ENCODE results near the gene SOBP. TPM values are rescaled to one million over a fixed set of nuclear protein-coding genes. Genes with fewer than 3 reads are reported as not detected.
"Not testable (repeated sequence)": the region's sequence is repeated elsewhere in the genome, so short reads cannot be mapped to it uniquely, and the experiment has no call there.

Gene SOBP
- polyA plus RNA-seq, 4 donors, result 10.4 to 17.6 (median 14.2) TPM

DNA sequence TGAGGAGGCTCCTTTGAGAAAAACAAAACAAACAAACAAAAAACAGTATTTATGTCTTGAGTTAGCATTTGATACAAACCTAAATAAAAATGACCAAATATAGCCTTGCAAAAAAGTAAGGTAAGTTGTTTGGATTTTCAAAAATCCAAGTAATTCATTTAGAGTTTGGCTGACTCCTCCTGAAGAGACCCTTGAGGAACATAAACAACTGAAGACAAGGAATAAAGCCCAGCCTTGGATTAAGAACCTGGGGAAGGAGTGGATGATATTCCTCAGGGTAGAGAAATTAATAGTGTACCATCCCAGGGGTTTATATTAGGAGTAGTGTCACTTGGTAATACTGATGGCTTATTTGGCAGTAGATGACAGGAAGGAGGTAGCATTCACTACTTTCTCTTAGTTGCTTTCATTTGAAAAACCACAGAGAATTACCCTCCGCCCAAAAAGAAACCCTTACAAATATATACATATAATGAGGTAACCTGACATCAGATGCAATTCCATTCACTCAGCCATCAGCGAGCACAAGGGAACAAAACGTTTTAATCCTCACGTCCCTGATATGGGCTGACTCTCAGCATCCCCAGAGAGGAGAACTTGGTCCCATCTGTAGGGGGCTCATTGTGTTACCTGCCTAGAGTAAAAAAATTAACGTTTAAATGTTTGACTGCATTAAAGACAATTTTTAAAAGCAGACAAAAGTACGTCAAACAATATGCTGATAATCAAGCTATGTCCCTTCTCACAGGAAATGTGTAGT is 57.0 kb downstream of the SOBP start:
- DNase-seq (ENCODE audit: low read depth in 4 of 4, low spot score in 2 of 4), result no peak

GRCh38 chr6:107547451-107547840 is 57.5 kb downstream of the SOBP start:
- no peak for DNase-seq (ENCODE audit: low read depth in 4 of 4, low spot score in 2 of 4)

GRCh38 chr6:107550241-107550840 is 60.4 kb downstream of the SOBP start:
- no peak for DNase-seq (ENCODE audit: low read depth in 4 of 4, low spot score in 2 of 4)

GRCh38 chr6:107550906-107551305 is 61.0 kb downstream of the SOBP start:
- no peak for DNase-seq (ENCODE audit: low read depth in 4 of 4, low spot score in 2 of 4)

DNA sequence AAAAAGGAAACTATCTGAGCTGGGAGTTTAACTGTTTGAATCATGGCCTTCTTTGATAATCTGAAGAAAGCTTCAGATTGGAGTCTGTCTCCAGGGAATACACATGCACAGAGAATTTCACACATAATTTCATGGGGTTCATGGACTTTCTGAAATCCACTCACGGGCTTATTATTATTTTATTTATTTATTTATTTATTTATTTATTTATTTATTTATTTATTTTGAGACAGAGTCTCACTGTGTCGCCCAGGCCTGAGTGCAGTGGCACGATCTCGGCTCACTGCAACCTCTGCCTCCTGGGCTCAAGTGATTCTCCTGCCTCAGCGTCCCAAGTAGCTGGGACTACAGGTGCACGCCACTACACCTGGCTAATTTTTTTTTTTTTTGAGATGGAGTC is 63.2 kb downstream of the SOBP start:
- DNase-seq (ENCODE audit: low read depth in 4 of 4, low spot score in 2 of 4), result not testable (repeated sequence)

GRCh38 chr6:107554326-107554725 is 64.4 kb downstream of the SOBP start:
- DNase-seq (ENCODE audit: low read depth in 4 of 4, low spot score in 2 of 4), result no peak

DNA sequence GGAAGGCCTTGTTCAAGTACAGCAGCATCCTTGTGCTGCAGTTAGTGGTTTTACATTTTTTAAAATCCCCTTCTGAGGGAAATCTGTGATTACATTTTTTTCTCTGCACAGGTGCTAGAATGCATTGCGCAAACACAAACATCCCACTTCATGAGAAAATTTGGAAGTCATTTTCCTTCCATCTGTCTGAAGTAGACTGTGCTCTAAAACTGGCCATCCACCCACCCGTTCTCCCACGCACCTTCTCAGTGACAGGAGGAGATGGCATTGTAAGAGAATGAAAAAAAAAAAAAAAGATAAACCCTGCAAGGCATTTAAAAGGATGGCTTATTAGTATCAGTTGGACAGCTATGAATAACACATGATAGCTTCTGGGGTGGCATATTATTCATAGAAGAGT is 65.0 kb downstream of the SOBP start:
- DNase-seq (ENCODE audit: low read depth in 4 of 4, low spot score in 2 of 4), result no peak

DNA sequence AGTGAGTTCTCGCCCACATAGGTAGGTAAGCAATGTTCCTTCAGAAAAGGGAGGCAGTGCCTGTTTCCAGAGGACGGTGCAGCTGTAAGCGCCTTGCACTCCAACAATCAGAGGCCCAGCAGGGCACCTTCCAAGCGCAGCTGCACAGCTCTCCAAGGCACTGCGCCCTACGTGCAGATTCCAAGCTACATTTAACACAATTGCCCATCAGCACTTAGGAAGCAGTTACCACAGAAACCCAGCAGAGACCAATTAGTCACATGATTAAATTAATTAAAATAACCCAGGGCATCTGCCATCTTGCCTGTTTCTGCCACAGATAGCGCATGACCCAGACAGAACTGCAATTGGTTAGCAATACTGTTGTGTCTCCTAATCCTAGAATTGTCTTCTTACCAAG is 65.5 kb downstream of the SOBP start:
- no peak for DNase-seq (ENCODE audit: low read depth in 4 of 4, low spot score in 2 of 4)

DNA sequence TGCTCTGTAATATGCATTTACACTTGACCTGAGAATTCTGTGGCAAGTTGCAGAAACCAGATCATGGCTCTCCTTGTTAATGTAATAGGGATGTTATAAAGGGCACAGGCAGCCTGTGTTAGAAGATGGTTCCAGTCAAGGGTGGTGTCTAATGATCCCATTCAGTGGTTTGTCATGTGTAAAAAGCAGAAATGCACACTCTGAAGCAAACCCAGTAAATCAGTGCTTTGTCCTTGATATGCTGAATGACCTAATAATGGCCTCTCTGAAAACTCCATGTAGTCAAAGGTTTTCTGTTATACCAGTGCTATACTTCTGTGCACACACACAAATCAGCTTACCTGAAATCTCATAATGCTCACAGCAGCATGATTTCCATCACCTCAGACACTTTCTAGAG is 66.2 kb downstream of the SOBP start:
- no peak for DNase-seq (ENCODE audit: low read depth in 4 of 4, low spot score in 2 of 4)

- DNase-seq (ENCODE audit: low read depth in 4 of 4, low spot score in 2 of 4), result no peak
Observed at GRCh38 chr6:107557698-107558097, 67.8 kb downstream of the SOBP start.

DNA sequence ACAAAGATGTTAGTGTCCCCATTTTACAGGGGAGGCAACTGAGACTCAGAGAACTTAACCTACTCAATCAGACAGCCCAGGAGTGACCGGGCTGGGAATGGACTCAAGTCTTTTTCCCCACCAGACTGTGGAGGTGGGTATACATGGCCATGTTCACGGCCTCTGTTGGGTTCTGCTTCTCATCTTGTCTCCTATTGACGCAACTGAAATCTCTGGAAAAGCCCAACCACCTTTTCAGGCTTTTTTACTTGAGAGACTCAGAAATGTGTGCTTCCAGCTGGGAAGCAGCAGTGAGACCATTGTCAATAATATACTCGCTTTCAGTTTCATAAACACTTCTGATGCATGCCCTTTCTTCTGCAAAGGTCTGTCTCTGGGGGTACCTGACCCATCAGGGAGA is 70.7 kb downstream of the SOBP start:
- DNase-seq (ENCODE audit: low read depth in 4 of 4, low spot score in 2 of 4), result no peak

DNA sequence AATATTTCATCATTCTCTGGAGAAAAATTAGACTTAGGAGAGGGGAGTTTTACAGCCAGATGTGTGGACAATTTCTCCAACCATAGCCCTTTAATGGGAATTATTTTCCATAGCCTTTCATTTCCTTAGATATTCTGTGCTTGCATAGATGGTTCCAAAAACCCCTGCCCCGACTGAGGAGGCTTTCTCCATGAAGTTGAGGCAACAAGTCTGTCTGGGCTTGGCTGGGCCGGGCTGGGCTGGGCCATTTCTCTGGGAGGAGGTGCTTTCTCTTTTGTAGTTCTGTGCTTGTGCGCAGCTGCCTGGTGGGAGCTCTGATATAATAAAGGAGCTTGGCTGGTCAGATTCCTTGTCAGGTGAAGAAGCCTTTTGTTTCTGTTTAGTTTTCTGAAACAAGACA is 71.4 kb downstream of the SOBP start:
- DNase-seq (ENCODE audit: low read depth in 4 of 4, low spot score in 2 of 4), result no peak

DNA sequence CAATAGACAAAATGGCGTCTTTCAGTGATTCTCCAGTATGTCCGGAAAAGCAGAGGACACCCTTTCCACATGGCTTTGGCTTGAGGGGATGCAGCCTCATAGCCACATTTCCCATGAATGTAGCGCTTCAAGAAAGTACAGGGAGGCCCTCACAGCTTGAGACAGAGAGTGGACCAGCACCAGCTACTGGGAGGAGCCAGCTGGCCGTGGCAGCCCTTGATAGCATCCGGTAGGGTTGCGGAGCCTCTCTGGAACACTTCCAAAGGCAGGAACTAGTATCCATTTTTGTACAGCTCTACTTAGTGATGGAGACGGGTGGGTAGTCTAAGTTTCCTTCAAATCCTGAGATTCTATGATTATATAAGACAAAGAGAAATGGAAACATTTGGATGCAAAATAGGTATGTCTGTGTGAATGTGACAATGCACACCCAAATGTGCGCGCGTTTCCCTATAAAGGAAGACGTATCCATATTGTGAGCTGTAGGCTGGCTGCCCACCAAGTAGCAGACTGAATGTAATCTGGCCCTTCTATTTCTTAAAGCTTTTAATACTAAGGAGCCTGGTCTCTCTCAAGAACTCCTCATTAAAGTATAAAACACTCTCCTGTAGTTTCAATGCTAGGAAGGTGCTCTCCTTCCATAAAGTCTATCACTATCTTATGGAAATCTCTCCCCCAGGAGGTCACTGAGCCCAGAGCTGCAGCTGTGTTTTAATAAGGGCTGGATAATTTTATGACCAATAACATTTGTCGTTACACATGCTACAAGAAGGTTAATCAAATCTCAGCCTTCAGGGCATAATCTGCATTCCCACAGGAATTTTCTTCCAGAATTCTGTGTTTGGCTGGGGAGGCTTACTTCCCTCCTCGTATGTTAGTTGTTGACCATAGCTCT is 74.0 kb downstream of the SOBP start:
- no peak for DNase-seq (ENCODE audit: low read depth in 4 of 4, low spot score in 2 of 4)

DNA sequence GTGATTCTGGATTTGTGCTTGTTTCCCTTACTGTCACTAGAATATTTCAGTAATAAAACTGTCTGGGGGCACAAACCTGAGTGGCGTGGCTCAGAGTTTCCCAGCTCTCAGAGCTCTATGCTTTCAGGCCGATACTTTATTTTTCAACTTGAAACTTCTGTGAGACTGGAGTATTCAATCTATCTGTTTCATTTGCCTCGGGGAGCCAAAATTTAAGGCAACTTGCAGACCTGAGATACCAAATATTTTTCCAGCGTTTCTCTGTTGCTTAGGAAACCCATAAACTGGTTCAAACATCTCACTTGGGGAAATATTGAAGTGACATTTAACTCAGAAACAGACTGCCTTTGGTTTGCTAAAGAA is 74.7 kb downstream of the SOBP start:
- DNase-seq (ENCODE audit: low read depth in 4 of 4, low spot score in 2 of 4), result no peak

DNA sequence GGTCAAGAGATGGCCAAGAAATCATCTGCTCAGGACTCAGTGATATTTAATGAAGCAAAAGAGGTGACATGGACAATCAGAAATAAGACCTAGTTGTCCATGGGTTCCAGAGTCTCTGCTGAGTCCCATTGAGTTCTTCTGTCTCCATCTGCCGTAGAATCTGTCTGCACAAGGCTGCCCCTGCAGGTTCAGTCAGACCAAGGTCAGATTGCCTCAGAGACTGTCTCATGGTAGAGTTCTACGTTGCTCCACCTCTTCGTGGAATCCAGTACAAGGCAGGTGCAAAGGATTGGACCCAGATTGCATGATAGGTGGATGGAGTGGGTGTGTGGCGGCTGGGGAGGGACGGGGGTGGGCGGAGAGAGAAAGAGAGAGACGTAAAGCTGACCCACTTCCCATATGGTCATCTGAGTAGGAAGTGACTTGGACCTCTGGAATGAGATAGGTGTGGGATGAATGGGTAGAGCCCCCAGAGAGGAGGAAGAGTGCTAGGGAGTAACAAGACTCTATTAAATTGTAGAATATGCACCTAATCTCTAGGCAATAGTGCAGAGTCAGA is 75.3 kb downstream of the SOBP start:
- DNase-seq (ENCODE audit: low read depth in 4 of 4, low spot score in 2 of 4), result no peak

DNA sequence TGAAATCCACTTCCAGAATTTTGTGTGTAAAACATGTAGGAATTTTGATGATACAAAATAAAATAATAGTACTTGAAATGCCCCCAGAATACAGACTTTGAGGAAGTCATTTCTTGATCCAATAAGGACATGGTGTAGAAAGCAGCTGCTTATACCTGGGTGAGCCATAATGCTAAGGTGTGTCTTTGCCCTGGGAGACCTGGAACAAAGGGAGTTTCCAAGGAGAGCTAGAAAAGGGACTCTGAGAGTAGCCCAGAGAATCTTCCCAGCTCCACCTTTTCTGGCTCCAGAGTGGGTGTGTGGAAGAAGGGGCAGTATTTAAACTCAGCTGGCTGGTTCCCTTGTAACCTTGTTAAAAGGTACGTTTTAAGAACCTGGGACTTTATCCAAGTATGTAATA is 77.7 kb downstream of the SOBP start:
- no peak for DNase-seq (ENCODE audit: low read depth in 4 of 4, low spot score in 2 of 4)

- DNase-seq (ENCODE audit: low read depth in 4 of 4, low spot score in 2 of 4), result no peak
Observed at GRCh38 chr6:107569473-107569872, 79.6 kb downstream of the SOBP start.

DNA sequence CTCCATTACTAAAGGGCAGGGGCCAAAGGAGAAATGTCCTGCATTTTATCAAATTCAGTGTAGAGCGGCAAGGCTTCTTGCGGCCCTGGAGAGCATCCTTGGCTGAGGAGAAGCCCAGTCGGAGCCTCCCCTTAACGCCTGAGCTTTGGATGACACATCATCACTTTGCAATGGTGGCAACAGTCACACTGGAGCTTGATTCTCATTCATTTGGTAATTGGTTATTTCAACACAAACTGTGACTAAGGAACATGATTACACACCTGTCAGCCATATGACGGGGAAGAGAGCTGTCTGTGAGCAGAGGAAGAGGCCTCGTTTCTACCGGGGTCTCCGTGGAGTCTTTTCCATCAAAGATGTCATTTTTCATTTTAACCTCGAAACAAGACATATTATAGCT is 81.4 kb downstream of the SOBP start:
- DNase-seq (ENCODE audit: low read depth in 4 of 4, low spot score in 2 of 4), result no peak

DNA sequence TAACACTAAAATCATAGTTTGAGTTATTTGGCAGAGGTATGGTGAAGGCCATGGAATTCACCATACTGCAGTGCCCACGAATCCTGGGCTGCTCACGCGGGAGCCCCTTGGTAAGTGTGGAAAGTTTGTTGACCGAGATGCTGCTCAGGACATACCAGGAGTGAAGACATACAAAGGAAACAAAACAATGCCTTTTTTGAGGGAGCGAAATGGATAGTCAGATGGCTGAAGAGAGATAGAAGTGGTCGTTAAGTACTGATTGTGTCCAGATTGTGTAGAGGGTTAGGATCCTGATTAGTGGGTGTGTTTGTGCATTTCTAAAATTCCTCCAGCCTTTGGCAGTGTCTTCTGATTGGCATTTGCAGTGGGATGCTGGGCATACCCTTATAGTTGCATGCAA is 83.0 kb downstream of the SOBP start:
- no peak for DNase-seq (ENCODE audit: low read depth in 4 of 4, low spot score in 2 of 4)

DNA sequence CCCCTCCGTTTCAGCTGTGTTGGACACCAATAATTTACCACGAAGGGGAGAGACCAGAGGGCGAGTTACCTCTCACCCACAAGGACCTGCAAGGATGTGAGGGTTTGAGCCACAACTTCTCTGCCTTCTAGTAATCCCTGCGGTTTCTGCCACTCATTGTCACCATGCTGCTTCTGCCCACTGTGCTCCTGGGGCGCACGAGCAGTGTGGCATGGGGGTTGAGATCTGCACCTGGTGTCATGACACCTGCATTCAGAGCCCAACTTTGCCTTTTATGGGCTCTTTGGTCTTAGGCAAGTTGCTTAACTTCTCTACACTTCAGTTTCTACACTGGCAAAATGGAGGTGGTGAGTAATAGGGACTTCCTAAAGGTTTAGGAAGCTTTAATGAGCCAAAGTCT is 84.9 kb downstream of the SOBP start:
- DNase-seq (ENCODE audit: low read depth in 4 of 4, low spot score in 2 of 4), result no peak

DNA sequence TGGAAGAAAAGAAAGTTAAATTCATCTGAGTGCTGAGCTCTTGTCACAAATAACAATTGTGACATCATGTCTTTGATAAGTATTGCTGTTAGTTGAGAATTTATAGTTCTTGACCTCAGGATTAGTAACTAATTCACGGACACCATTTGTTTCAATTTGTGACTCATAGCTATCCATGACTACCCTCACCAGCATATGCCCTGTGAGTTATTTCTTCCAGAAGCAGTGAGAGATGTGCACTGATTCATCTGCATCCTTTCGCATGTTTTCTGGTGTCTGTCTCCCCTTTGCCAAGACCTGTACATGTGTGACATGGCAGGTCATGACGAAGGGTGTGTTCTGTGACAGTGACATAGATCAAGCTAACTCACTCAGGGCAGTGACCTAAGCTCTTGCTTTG is 86.9 kb downstream of the SOBP start:
- DNase-seq (ENCODE audit: low read depth in 4 of 4, low spot score in 2 of 4), result no peak

Data from left renal cortex interstitium (tissue), 4 donors.